Measurements from ENCODE around the gene MYB. TPM values are rescaled to one million over a fixed set of nuclear protein-coding genes. Genes with fewer than 3 reads are reported as not detected.

Gene MYB
- total and polyA plus RNA-seq, 2 of the 4 experiments (the other 2 are of a cell fraction), result 0.44 to 0.90 TPM

GRCh38 chr6:135195041-135195440 is 13.9 kb downstream of the MYB start:
- Histone ChIP-seq H3K14ac (replicated peaks; ENCODE audit: low read depth, low read length) (no peak overlapping the region), H3K56ac (ENCODE audit: extremely low read depth, insufficient read depth, low read length) (no peak overlapping the region), H2AK9ac (replicated peaks; ENCODE audit: low read depth, low read length, poor library complexity) (no peak overlapping the region), H3K9me3 (ENCODE audit: control insufficient read depth, insufficient read depth, low read length) (no peaks in the 10 kb centered on the region), H3K36me3 (ENCODE audit: control insufficient read depth, insufficient read depth, low read length) (no peaks in the 10 kb centered on the region), H2AFZ (replicated peaks; ENCODE audit: low read length, poor library complexity) (no peak overlapping the region), H3K4me3 (ENCODE audit: insufficient read depth, low read depth, low read length) (no peak overlapping the region), H4K8ac (ENCODE audit: low read depth in 2 of 2, low read length in 2 of 2) (no peak overlapping the region), H3K23ac (ENCODE audit: low read depth, low read length) (no peak overlapping the region), H3K4me2 (ENCODE audit: low read depth, low read length) (no peak overlapping the region), H3K4ac (ENCODE audit: low read depth, low read length) (no peak overlapping the region), H2BK15ac (ENCODE audit: low read depth, low read length) (no peak overlapping the region), H3K18ac (ENCODE audit: low read depth, low read length) (no peak overlapping the region), H4K20me1 (ENCODE audit: insufficient read depth, low read length) (no peaks in the 10 kb centered on the region), H4K91ac (ENCODE audit: insufficient read depth, low read depth, low read length) (no peak overlapping the region), H3K79me1 (ENCODE audit: low read depth in 1 of 2, low read length in 2 of 2) (no peaks in the 10 kb centered on the region), H2BK5ac (ENCODE audit: low read depth, low read length, poor library complexity, severe bottlenecking) (no peak overlapping the region), H3K27ac (ENCODE audit: insufficient read depth, low read length) (no peak overlapping the region), H4K5ac (ENCODE audit: low read depth, low read length) (no peak overlapping the region), H2BK120ac (ENCODE audit: low read depth, low read length) (no peak overlapping the region), H3K4me1 (ENCODE audit: control insufficient read depth, insufficient read depth, low read length) (no peaks in the 10 kb centered on the region), H3K27me3 (ENCODE audit: control insufficient read depth, insufficient read depth, low read length) (no peaks in the 10 kb centered on the region), H2AK5ac (ENCODE audit: low read depth, low read length) (no peak overlapping the region), H3K9me1 (ENCODE audit: insufficient read depth, low read length) (no peaks in the 10 kb centered on the region), H3K9ac (ENCODE audit: low read depth, low read length) (no peak overlapping the region), H2BK20ac (ENCODE audit: low read depth, low read length) (no peak overlapping the region)
- DNase-seq, result no peak
- POLR2A ChIA-PET (ENCODE audit: unreplicated experiment), result no interaction called here
- no CpG with 5 or more reads among the region's 2 CpGs for WGBS, 2 experiments (ENCODE audit: extremely low coverage in 2 of 2, insufficient read length in 1 of 2)
- ATAC-seq (ENCODE audit: low read depth), result no peak
- in situ Hi-C loops (cut with MboI; ENCODE audit: low sequenced_read_pairs), result no loop called here
- BruUV-seq (replicated peaks), result no TSS peak
- CTCF ChIA-PET, result no interaction called here
- TF ChIP-seq BHLHE40 (IDR thresholded peaks at IDR 0.05; ENCODE audit: low read depth, low read length) (no peak), RAD21 (IDR thresholded peaks at IDR 0.05; ENCODE audit: low read length) (no peak), RCOR1 (IDR thresholded peaks at IDR 0.05; ENCODE audit: insufficient replicate concordance, low read length) (no peak), ELK1 (IDR thresholded peaks at IDR 0.05; ENCODE audit: borderline replicate concordance, low read depth, low read length) (no peak), MAZ (IDR thresholded peaks at IDR 0.05; ENCODE audit: borderline replicate concordance, low read depth, low read length) (no peak), RFX5 (IDR thresholded peaks at IDR 0.05; ENCODE audit: low read depth, low read length) (no peak), MXI1 (IDR thresholded peaks at IDR 0.05; ENCODE audit: borderline replicate concordance, low read depth, low read length) (no peak), FOS (IDR thresholded peaks at IDR 0.05; ENCODE audit: low read depth, low read length) (no peak), USF2 (IDR thresholded peaks at IDR 0.05; ENCODE audit: low read depth, low read length) (no peak), POLR2A (IDR thresholded peaks at IDR 0.05; ENCODE audit: low read depth, low read length) (no peak), NFE2L2 (IDR thresholded peaks at IDR 0.05; ENCODE audit: low read depth, low read length) (no peak), CHD1 (IDR thresholded peaks at IDR 0.05; ENCODE audit: low read depth, low read length) (no peak), CEBPB (IDR thresholded peaks at IDR 0.05; ENCODE audit: low read depth, low read length) (no peak), MAFK (IDR thresholded peaks at IDR 0.05; ENCODE audit: low read depth, low read length) (no peak), SMC3 (IDR thresholded peaks at IDR 0.05; ENCODE audit: low read depth, low read length) (no peak), CTCF (conservative IDR thresholded peaks at IDR 0.05; ENCODE audit: low read depth, low read length) (no peak)
- intact Hi-C loops (cut with micrococcal nuclease), result no loop called here
- dilution Hi-C loops (cut with HindIII; ENCODE audit: low sequenced_read_pairs, unreplicated experiment), result no loop called here

All from IMR-90 (cell line).